PC-3 (cell line): ENCODE results near the gene RAPGEF4.

Experiments
- EZH2 ChIP-seq: fragments of 300-600 bp; sonication (generic); IDR thresholded peaks from one replicate; pipeline ENCODE4 v1.6.1; 2017; ENCODE audit warnings: antibody characterized with exemption, mild to moderate bottlenecking, low read length; ENCODE audit not compliant: unreplicated experiment
- EZH2phosphoT487 ChIP-seq: fragments of 300-600 bp; sonication (generic); IDR thresholded peaks from 2 replicates; pipeline ENCODE4 v1.6.1; 2018; ENCODE audit warnings: mild to moderate bottlenecking, antibody characterized with exemption, low read length, borderline replicate concordance
- TF ChIP-seq, protein P1 (sequence below): fragments of 300-600 bp; sonication (generic); conservative IDR thresholded peaks from 2 replicates; pipeline ENCODE4 v1.5.1; 2017; ENCODE audit warnings: antibody characterized with exemption, low read depth, mild to moderate bottlenecking, low read length

DNA sequence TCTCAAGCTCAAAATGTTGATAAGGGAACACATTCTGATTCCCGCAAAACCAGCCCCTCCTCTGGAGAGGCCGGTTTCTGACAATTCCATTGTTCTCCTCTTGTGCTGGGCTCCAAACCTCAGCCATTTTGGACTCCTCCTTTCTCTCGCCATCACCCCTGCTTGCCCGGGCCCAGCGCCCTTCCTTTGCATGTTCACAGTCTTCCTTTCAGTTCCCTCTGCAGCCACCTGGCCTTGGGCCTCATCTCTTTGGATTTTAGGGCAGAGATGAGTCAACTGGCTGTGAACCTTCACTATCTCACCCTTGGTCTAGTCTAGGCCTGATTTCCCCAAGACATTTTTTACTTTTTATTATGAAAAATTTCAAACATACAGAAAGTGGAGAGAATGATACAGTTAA, 184.1 kb downstream of the RAPGEF4 start:
- TF ChIP-seq, protein P1, sequence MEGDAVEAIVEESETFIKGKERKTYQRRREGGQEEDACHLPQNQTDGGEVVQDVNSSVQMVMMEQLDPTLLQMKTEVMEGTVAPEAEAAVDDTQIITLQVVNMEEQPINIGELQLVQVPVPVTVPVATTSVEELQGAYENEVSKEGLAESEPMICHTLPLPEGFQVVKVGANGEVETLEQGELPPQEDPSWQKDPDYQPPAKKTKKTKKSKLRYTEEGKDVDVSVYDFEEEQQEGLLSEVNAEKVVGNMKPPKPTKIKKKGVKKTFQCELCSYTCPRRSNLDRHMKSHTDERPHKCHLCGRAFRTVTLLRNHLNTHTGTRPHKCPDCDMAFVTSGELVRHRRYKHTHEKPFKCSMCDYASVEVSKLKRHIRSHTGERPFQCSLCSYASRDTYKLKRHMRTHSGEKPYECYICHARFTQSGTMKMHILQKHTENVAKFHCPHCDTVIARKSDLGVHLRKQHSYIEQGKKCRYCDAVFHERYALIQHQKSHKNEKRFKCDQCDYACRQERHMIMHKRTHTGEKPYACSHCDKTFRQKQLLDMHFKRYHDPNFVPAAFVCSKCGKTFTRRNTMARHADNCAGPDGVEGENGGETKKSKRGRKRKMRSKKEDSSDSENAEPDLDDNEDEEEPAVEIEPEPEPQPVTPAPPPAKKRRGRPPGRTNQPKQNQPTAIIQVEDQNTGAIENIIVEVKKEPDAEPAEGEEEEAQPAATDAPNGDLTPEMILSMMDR: no peak
- TF ChIP-seq EZH2phosphoT487 (no peak), EZH2 (no peak)
